ENCODE results near the gene FFAR2. TPM values are rescaled to one million over a fixed set of nuclear protein-coding genes. Genes with fewer than 3 reads are reported as not detected.

The FFAR2 gene
- total and polyA plus RNA-seq, 4 donors, result 0.25 to 0.84 (median 0.47) TPM

DNA sequence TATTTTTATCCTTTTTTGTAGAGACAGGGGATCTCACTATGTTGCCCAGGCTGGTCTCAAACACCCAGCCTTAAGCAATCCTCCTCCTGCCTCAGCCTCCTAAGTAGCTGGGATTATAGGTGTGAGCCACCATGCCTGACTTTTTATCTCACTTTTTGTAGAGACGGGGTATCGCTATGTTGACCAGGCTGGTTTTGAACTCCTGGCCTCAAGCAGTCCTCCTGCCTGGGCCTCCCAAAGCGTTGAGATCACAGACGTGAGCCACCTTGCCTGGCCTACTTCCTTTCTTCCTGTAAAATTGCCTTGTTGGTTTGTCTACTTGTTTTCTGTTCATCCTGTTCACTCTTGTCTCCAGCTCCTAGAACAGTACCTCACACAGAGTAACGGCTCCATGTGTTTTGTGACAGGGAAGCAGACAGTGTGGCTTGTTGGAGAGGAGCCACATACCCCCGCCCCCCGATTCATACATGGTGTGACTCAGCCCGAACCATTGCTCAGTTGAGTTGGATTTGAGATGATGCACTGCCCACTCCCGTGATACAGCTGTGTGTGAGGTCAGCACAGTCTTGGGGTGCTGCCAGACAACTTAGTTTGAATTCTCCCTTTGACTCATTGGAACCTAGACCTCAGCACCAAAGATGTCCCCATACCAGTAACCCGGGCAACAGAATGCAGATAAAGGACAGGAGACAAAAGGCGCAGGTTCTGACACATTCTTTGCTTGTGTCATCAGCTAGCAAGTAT, 43.0 kb upstream of the FFAR2 start:
- H3K9ac ChIP-seq (ENCODE audit: low read depth in 1 of 2, low read length in 2 of 2), result no peak overlapping the region
- no peaks in the 10 kb centered on the region for H3K4me1 ChIP-seq (ENCODE audit: control insufficient read depth in 4 of 4, insufficient read depth in 4 of 4, low read length in 3 of 4)
- no peak for TF ChIP-seq FOXA1 (IDR thresholded peaks at IDR 0.05)
- no peak for TF ChIP-seq FOXA2 (IDR thresholded peaks at IDR 0.05)
- no peak for TF ChIP-seq JUND (IDR thresholded peaks at IDR 0.05)
- no peak for TF ChIP-seq EGR1 (IDR thresholded peaks at IDR 0.05; ENCODE audit: low read depth in 2 of 2)
- WGBS, result 88% methylated on average over 11 of the region's 11 CpGs
- H3K36me3 ChIP-seq (ENCODE audit: control insufficient read depth in 4 of 4, insufficient read depth in 3 of 4, low read depth in 1 of 4, low read length in 3 of 4), result no peaks in the 10 kb centered on the region
- H3K27me3 ChIP-seq (ENCODE audit: control insufficient read depth in 4 of 4, insufficient read depth in 4 of 4, low read length in 3 of 4), result peaks cover 0 to 2% (median 0%) of the 10 kb centered on the region in 4 donors
- no peak for DNase-seq (ENCODE audit: low spot score)
- no peak overlapping the region for H3K27ac ChIP-seq (ENCODE audit: low read depth in 1 of 2, low read length in 2 of 2)
- H3K4me3 ChIP-seq (ENCODE audit: low read depth in 1 of 3, low read length in 3 of 3), result no peak overlapping the region
- H3K9me3 ChIP-seq (ENCODE audit: control insufficient read depth in 4 of 4, low read length in 3 of 4), result no peaks in the 10 kb centered on the region

DNA sequence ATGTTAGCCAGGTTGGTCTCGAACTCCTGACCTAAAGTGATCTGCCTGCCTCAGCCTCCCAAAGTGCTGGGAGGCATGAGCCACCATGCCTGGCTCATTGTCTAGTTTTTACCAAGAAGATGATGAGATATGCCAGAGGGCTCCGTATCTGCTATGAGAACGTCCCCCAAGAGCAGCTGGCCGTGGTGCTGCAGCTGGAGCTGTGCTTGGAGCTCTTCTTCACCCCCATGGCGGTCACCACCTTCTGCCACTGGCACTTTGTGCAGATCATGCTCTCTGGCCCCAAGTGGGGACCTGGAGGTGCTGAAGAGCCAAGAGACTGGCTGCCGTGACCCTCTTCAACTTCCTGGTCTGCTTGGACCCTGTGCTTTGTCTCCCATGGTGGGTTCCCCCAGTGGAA, 40.4 kb upstream of the FFAR2 start:
- no peak overlapping the region for H3K27ac ChIP-seq (ENCODE audit: low read depth in 1 of 2, low read length in 2 of 2)
- no peak overlapping the region for H3K4me3 ChIP-seq (ENCODE audit: low read depth in 1 of 3, low read length in 3 of 3)
- WGBS, result 85% methylated on average over 6 of the region's 6 CpGs
- H3K9ac ChIP-seq (ENCODE audit: low read depth in 1 of 2, low read length in 2 of 2), result no peak overlapping the region
- H3K9me3 ChIP-seq (ENCODE audit: control insufficient read depth in 4 of 4, low read length in 3 of 4), result no peaks in the 10 kb centered on the region
- TF ChIP-seq EGR1 (IDR thresholded peaks at IDR 0.05; ENCODE audit: low read depth in 2 of 2) (no peak), FOXA2 (IDR thresholded peaks at IDR 0.05) (no peak), NR2F2 (IDR thresholded peaks at IDR 0.05) (no peak)
- TF ChIP-seq, protein P1, sequence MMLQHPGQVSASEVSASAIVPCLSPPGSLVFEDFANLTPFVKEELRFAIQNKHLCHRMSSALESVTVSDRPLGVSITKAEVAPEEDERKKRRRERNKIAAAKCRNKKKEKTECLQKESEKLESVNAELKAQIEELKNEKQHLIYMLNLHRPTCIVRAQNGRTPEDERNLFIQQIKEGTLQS (IDR thresholded peaks at IDR 0.05), result no peak
- no peaks in the 10 kb centered on the region for H3K36me3 ChIP-seq (ENCODE audit: control insufficient read depth in 4 of 4, insufficient read depth in 3 of 4, low read depth in 1 of 4, low read length in 3 of 4)
- peaks cover 0 to 2% (median 0%) of the 10 kb centered on the region in 4 donors for H3K27me3 ChIP-seq (ENCODE audit: control insufficient read depth in 4 of 4, insufficient read depth in 4 of 4, low read length in 3 of 4)
- H3K4me1 ChIP-seq (ENCODE audit: control insufficient read depth in 4 of 4, insufficient read depth in 4 of 4, low read length in 3 of 4), result no peaks in the 10 kb centered on the region
- no peak for DNase-seq (ENCODE audit: low spot score)

DNA sequence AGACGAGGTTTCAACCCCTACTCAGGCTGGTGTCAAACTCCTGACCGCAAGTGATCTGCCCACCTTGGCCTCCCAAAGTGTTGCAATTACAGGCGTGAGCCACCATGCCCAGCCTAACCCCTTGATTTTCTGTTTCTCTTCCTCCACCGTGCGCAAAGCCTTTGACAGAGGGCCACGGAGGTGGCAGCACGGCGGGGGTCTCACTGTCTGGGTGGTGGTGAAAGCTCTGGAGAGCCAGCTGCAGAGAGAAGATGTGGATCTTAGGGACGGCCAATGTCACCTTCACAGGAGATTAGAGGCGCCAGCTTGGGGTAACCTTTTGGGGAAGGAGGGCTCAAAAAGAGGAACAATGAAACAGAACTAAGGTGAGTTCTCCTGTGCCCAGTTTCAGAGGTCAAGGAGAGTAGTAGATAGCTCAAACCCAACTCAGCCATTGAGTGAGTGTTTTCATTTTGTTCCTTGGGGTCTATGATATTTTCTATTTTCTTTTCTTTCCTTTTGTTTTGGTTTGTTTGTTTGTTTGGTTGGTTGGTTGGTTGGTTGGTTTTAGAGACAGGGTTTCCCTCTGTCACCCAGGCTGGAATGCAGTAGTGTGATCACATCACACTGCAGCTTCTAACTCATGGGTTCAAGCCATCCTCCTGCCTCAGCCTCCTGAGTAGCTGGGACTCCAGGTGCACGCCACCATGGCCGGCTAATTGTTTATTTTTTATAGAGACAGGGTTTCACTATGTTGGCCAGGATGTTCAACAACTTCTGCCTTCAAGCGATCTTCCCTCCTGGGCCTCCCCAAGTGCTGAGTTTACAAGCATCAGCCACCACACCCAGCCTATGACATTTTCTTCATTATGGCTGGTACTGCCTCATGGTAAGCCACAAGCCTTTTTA, 39.5 kb upstream of the FFAR2 start:
- no peaks in the 10 kb centered on the region for H3K4me1 ChIP-seq (ENCODE audit: control insufficient read depth in 4 of 4, insufficient read depth in 4 of 4, low read length in 3 of 4)
- no peaks in the 10 kb centered on the region for H3K36me3 ChIP-seq (ENCODE audit: control insufficient read depth in 4 of 4, insufficient read depth in 3 of 4, low read depth in 1 of 4, low read length in 3 of 4)
- H3K4me3 ChIP-seq (ENCODE audit: low read depth in 1 of 3, low read length in 3 of 3), result no peak overlapping the region
- no peak overlapping the region for H3K27ac ChIP-seq (ENCODE audit: low read depth in 1 of 2, low read length in 2 of 2)
- WGBS, result 91% methylated on average over 13 of the region's 13 CpGs
- TF ChIP-seq SP1 (IDR thresholded peaks at IDR 0.05), result no peak
- no peak for TF ChIP-seq FOXA2 (IDR thresholded peaks at IDR 0.05)
- H3K9me3 ChIP-seq (ENCODE audit: control insufficient read depth in 4 of 4, low read length in 3 of 4), result no peaks in the 10 kb centered on the region
- DNase-seq (ENCODE audit: low spot score), result no peak
- peaks cover 0 to 2% (median 0%) of the 10 kb centered on the region in 4 donors for H3K27me3 ChIP-seq (ENCODE audit: control insufficient read depth in 4 of 4, insufficient read depth in 4 of 4, low read length in 3 of 4)
- H3K9ac ChIP-seq (ENCODE audit: low read depth in 1 of 2, low read length in 2 of 2), result no peak overlapping the region

DNA sequence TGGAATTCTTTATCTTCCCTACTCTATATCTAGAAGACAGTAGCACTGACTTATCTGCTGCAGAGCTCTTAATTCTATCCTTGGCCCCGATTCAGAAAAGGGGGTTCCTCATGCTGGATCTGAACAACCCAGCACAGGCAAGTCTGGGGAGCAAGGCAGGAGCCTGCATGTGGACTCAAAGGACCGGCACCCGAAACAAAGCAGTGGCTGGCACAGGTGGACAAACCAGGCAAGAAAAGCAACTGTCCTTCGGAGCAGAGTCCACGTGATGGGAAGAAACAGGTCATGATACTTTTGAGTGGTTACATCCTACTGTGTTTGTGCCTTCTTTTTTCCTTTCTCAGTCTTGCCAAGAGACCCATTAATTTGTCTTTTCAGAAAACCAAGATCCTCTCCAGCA, 38.9 kb upstream of the FFAR2 start:
- Histone ChIP-seq H3K27me3 (ENCODE audit: control insufficient read depth in 4 of 4, insufficient read depth in 4 of 4, low read length in 3 of 4) (peaks cover 0 to 2% (median 0%) of the 10 kb centered on the region in 4 donors), H3K9me3 (ENCODE audit: control insufficient read depth in 4 of 4, low read length in 3 of 4) (no peaks in the 10 kb centered on the region), H3K9ac (ENCODE audit: low read depth in 1 of 2, low read length in 2 of 2) (no peak overlapping the region), H3K4me1 (ENCODE audit: control insufficient read depth in 4 of 4, insufficient read depth in 4 of 4, low read length in 3 of 4) (no peaks in the 10 kb centered on the region), H3K36me3 (ENCODE audit: control insufficient read depth in 4 of 4, insufficient read depth in 3 of 4, low read depth in 1 of 4, low read length in 3 of 4) (no peaks in the 10 kb centered on the region), H3K27ac (ENCODE audit: low read depth in 1 of 2, low read length in 2 of 2) (no peak overlapping the region), H3K4me3 (ENCODE audit: low read depth in 1 of 3, low read length in 3 of 3) (no peak overlapping the region)
- DNase-seq (ENCODE audit: low spot score), result no peak
- no peak for TF ChIP-seq YY1 (IDR thresholded peaks at IDR 0.05)
- TF ChIP-seq RAD21 (IDR thresholded peaks at IDR 0.05), result no peak
- 85% methylated on average over 5 of the region's 5 CpGs for WGBS
